Neutrophil (primary cell): Measurements from ENCODE around the gene TSHZ2.

Experiments used
- H3K27ac ChIP-seq: fragments of 200-600 bp; sonication (generic); 2 replicates; pipeline ENCODE4 v1.5.1; 2016; ENCODE audit warnings: mild to moderate bottlenecking, moderate library complexity
- H3K27me3 ChIP-seq: fragments of 200-600 bp; sonication (generic); 2 replicates; pipeline ENCODE4 v1.6.0; 2016; ENCODE audit warnings: mild to moderate bottlenecking
- H3K36me3 ChIP-seq: fragments of 200-600 bp; sonication (generic); 2 replicates; pipeline ENCODE4 v1.5.1; 2017
- H3K4me1 ChIP-seq, 2 experiments: fragments of 200-600 bp in 1 of 2; sonication (generic) in 1 of 2; 1 replicate in 1 of 2; 2 replicates in 1 of 2; pipeline versions ENCODE4 v1.5.1 to v1.6.1; 2013 to 2016; ENCODE audit warnings: low read depth in 1 of 2, low read length in 1 of 2, mild to moderate bottlenecking in 1 of 2, moderate library complexity in 1 of 2; ENCODE audit not compliant: control insufficient read depth in 1 of 2, insufficient read depth in 1 of 2
- H3K4me3 ChIP-seq, 2 experiments: fragments of 200-600 bp in 1 of 2; sonication (generic) in 1 of 2; 1 replicate in 1 of 2; 2 replicates in 1 of 2; pipeline ENCODE4 v1.5.1; 2013 to 2016; ENCODE audit warnings: low read depth in 1 of 2, low read length in 1 of 2, mild to moderate bottlenecking in 1 of 2, moderate library complexity in 1 of 2
- H3K9me3 ChIP-seq: fragments of 200-600 bp; sonication (generic); 2 replicates; pipeline ENCODE4 v1.5.1; 2016
- TF ChIP-seq, protein P1 (sequence below): fragments of 200-600 bp; sonication (generic); IDR thresholded peaks from 2 replicates; pipeline ENCODE4 v1.5.1; 2016; ENCODE audit warnings: antibody characterized with exemption

Gene TSHZ2

GRCh38 chr20:53439046-53439445 is 466.9 kb downstream of the TSHZ2 start:
- Histone ChIP-seq H3K36me3 (no peaks in the 10 kb centered on the region), H3K27ac (no peak overlapping the region), H3K4me3 (no peak overlapping the region), H3K4me1 (no peaks in the 10 kb centered on the region), H3K9me3 (no peaks in the 10 kb centered on the region), H3K27me3 (no peaks in the 10 kb centered on the region)
- TF ChIP-seq, protein P1, sequence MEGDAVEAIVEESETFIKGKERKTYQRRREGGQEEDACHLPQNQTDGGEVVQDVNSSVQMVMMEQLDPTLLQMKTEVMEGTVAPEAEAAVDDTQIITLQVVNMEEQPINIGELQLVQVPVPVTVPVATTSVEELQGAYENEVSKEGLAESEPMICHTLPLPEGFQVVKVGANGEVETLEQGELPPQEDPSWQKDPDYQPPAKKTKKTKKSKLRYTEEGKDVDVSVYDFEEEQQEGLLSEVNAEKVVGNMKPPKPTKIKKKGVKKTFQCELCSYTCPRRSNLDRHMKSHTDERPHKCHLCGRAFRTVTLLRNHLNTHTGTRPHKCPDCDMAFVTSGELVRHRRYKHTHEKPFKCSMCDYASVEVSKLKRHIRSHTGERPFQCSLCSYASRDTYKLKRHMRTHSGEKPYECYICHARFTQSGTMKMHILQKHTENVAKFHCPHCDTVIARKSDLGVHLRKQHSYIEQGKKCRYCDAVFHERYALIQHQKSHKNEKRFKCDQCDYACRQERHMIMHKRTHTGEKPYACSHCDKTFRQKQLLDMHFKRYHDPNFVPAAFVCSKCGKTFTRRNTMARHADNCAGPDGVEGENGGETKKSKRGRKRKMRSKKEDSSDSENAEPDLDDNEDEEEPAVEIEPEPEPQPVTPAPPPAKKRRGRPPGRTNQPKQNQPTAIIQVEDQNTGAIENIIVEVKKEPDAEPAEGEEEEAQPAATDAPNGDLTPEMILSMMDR: no peak

- Histone ChIP-seq H3K27me3 (no peaks in the 10 kb centered on the region), H3K4me1 (no peaks in the 10 kb centered on the region), H3K27ac (no peak overlapping the region), H3K36me3 (no peaks in the 10 kb centered on the region), H3K9me3 (no peaks in the 10 kb centered on the region), H3K4me3 (no peak overlapping the region)
- TF ChIP-seq, protein P1: no peak
Observed at GRCh38 chr20:53439616-53440015, 467.5 kb downstream of the TSHZ2 start.

GRCh38 chr20:53444401-53445149 is 472.4 kb downstream of the TSHZ2 start:
- TF ChIP-seq, protein P1: no peak
- Histone ChIP-seq H3K27ac (no peak overlapping the region), H3K36me3 (no peaks in the 10 kb centered on the region), H3K27me3 (no peaks in the 10 kb centered on the region), H3K4me3 (no peak overlapping the region), H3K4me1 (peaks cover 22 to 25% of the 10 kb centered on the region in 2 experiments), H3K9me3 (peaks cover 16% of the 10 kb centered on the region)

GRCh38 chr20:53445321-53445731 is 473.2 kb downstream of the TSHZ2 start:
- Histone ChIP-seq H3K9me3 (peaks cover 17% of the 10 kb centered on the region), H3K27me3 (no peaks in the 10 kb centered on the region), H3K4me1 (peaks cover 22 to 25% of the 10 kb centered on the region in 2 experiments), H3K4me3 (no peak overlapping the region), H3K27ac (peak overlapping the region; percentile 73), H3K36me3 (no peaks in the 10 kb centered on the region)
- TF ChIP-seq, protein P1: no peak

- Histone ChIP-seq H3K4me1 (peaks cover 22 to 25% of the 10 kb centered on the region in 2 experiments), H3K27ac (peak overlapping the region; percentile 73), H3K4me3 (no peak overlapping the region), H3K27me3 (no peaks in the 10 kb centered on the region), H3K36me3 (no peaks in the 10 kb centered on the region), H3K9me3 (peaks cover 17% of the 10 kb centered on the region)
- TF ChIP-seq, protein P1: no peak
Observed at GRCh38 chr20:53445932-53446331, 473.8 kb downstream of the TSHZ2 start.
